SK-N-SH (cell line): ENCODE measurements around the gene TGFBR3. TPM values are rescaled to one million over a fixed set of nuclear protein-coding genes. Genes with fewer than 3 reads are reported as not detected.

Experiments
- CTCF ChIA-PET: fragments of 300-600, 350-600 bp; formaldehyde crosslinking; extraction: SDS; loops from one replicate; lab custom pipeline; 2021; lab: Yijun Ruan, JAX
- POLR2A ChIA-PET: fragments of 350-600 bp; sonication (Branson Sonifier 250); formaldehyde crosslinking; extraction: SDS; loops from one replicate; lab custom pipeline; 2020; ENCODE audit warnings: antibody characterized with exemption, inconsistent platforms; lab: Yijun Ruan, JAX
- DNase-seq: peaks from one replicate; pipeline ENCODE4 v3.0.0; 2012
- H2AFZ ChIP-seq: fragments of 200-600 bp; sonication (generic); 2 replicates; pipeline ENCODE4 v1.8.1; 2016; ENCODE audit warnings: antibody characterized with exemption, mild to moderate bottlenecking, low read depth
- H3F3A ChIP-seq: fragments of 200-600 bp; sonication (generic); replicated peaks from 2 replicates; pipeline ENCODE3; 2016; ENCODE audit warnings: antibody characterized with exemption, mild to moderate bottlenecking; ENCODE audit not compliant: insufficient read depth
- H3K27ac ChIP-seq, 2 experiments: fragments of 200-500 bp in 1 of 2; fragments of 200-600 bp in 1 of 2; sonication (Bioruptor generic) in 1 of 2; sonication (generic), shearing (Covaris generic) in 1 of 2; 2 replicates each; pipeline versions ENCODE4 v1.5.1 to v1.6.1; 2014 to 2016; ENCODE audit warnings: low read depth in 2 of 2, inconsistent platforms in 1 of 2, low read length in 1 of 2, mild to moderate bottlenecking in 1 of 2, mixed read lengths in 1 of 2
- H3K27me3 ChIP-seq: fragments of 200-600 bp; sonication (generic), shearing (Covaris generic); 2 replicates; pipeline ENCODE4 v1.6.1; 2016; ENCODE audit warnings: mixed run types; ENCODE audit not compliant: insufficient read depth
- H3K36me3 ChIP-seq, 2 experiments: fragments of 200-500 bp in 1 of 2; fragments of 200-600 bp in 1 of 2; sonication (Bioruptor generic) in 1 of 2; sonication (generic) in 1 of 2; replicated peaks in 1 of 2; 2 replicates each; pipeline versions ENCODE3 to v1.5.1; 2014 to 2016; ENCODE audit warnings: low read length in 1 of 2, mild to moderate bottlenecking in 1 of 2; ENCODE audit not compliant: insufficient read depth in 2 of 2, control insufficient read depth in 1 of 2
- H3K4me1 ChIP-seq, 2 experiments: fragments of 200-500 bp in 1 of 2; fragments of 200-600 bp in 1 of 2; sonication (Bioruptor generic) in 1 of 2; sonication (generic), shearing (Covaris generic) in 1 of 2; 2 replicates each; pipeline versions ENCODE4 v1.5.1 to v1.6.1; 2014 to 2016; ENCODE audit warnings: low read depth in 1 of 2, low read length in 1 of 2, mixed run types in 1 of 2; ENCODE audit not compliant: insufficient read depth in 2 of 2, control insufficient read depth in 1 of 2
- H3K4me2 ChIP-seq: fragments of 200-600 bp; sonication (generic), shearing (Covaris generic); 2 replicates; pipeline ENCODE4 v1.6.1; 2017; ENCODE audit warnings: mixed run types
- H3K4me3 ChIP-seq, 2 experiments: fragments of 200-500 bp in 1 of 2; fragments of 200-600 bp in 1 of 2; sonication (Bioruptor generic) in 1 of 2; sonication (generic), shearing (Covaris generic) in 1 of 2; 2 replicates each; pipeline versions ENCODE4 v1.5.1 to v1.8.1; 2014 to 2016; ENCODE audit warnings: low read depth in 2 of 2, inconsistent platforms in 1 of 2, low read length in 1 of 2, mild to moderate bottlenecking in 1 of 2, mixed read lengths in 1 of 2, moderate library complexity in 1 of 2
- H3K79me2 ChIP-seq: fragments of 200-600 bp; sonication (generic); 2 replicates; pipeline ENCODE4 v1.8.1; 2017; ENCODE audit warnings: mild to moderate bottlenecking; ENCODE audit not compliant: insufficient read depth
- H3K9ac ChIP-seq: fragments of 200-600 bp; sonication (generic); 2 replicates; pipeline ENCODE4 v1.6.1; 2017; ENCODE audit warnings: mixed run types
- H3K9me2 ChIP-seq: fragments of 200-600 bp; sonication (generic); 2 replicates; pipeline ENCODE4 v1.6.1; 2017; ENCODE audit warnings: mixed run types
- H3K9me3 ChIP-seq: fragments of 200-600 bp; sonication (generic); 2 replicates; pipeline ENCODE4 v1.6.1; 2017; ENCODE audit warnings: mixed run types, mild to moderate bottlenecking, moderate library complexity
- H4K20me1 ChIP-seq: fragments of 200-600 bp; sonication (generic); 2 replicates; pipeline ENCODE4 v1.6.1; 2017; ENCODE audit warnings: mild to moderate bottlenecking, mixed run types; ENCODE audit not compliant: insufficient read depth
- CHD2 ChIP-seq: fragments of 150-350 bp; IDR thresholded peaks from 2 replicates; pipeline ENCODE4 v1.6.1; 2018; ENCODE audit warnings: low read length; ENCODE audit not compliant: partially characterized antibody
- ELF1 ChIP-seq: IDR thresholded peaks from 2 replicates; pipeline ENCODE4 v1.4.0; 2012
- FOXJ3 ChIP-seq: sonication (generic); formaldehyde crosslinking; IDR thresholded peaks from 2 replicates; pipeline ENCODE4 v1.5.1; 2020; ENCODE audit warnings: mild to moderate bottlenecking, missing genetic modification reagents
- FOXM1 ChIP-seq: IDR thresholded peaks from 2 replicates; pipeline ENCODE4 v1.4.0; 2012; ENCODE audit warnings: low read depth, mild to moderate bottlenecking
- GABPA ChIP-seq: IDR thresholded peaks from 2 replicates; pipeline ENCODE4 v1.4.0; 2012; ENCODE audit warnings: low read depth, mild to moderate bottlenecking
- MEF2A ChIP-seq: IDR thresholded peaks from 2 replicates; pipeline ENCODE4 v1.4.0; 2012; ENCODE audit warnings: low read depth, borderline replicate concordance
- MXI1 ChIP-seq: IDR thresholded peaks from 2 replicates; pipeline ENCODE4 v1.6.1; 2012; ENCODE audit warnings: mild to moderate bottlenecking, low read depth, low read length, improper control_type of control experiment
- NRF1 ChIP-seq: IDR thresholded peaks from 2 replicates; pipeline ENCODE4 v1.6.1; 2012; ENCODE audit warnings: low read depth, mild to moderate bottlenecking, low read length
- POLR2AphosphoS5 ChIP-seq: IDR thresholded peaks from 2 replicates; pipeline ENCODE4 v1.6.1; 2012; ENCODE audit warnings: low read depth, low read length
- RAD21 ChIP-seq: IDR thresholded peaks from 2 replicates; pipeline ENCODE4 v1.6.1; 2012; ENCODE audit warnings: mild to moderate bottlenecking, low read length
- RFX5 ChIP-seq: IDR thresholded peaks from 2 replicates; pipeline ENCODE4 v1.6.1; 2012; ENCODE audit warnings: mild to moderate bottlenecking, improper control_type of control experiment, low read length
- SMC3 ChIP-seq: IDR thresholded peaks from 2 replicates; pipeline ENCODE4 v1.6.1; 2012; ENCODE audit warnings: low read depth, low read length, improper control_type of control experiment
- YY1 ChIP-seq: IDR thresholded peaks from 2 replicates; pipeline ENCODE4 v1.4.0; 2012; ENCODE audit warnings: low read depth, mild to moderate bottlenecking
- WGBS: methylation state at CpG from one replicate; pipeline ENCODE4 v1.1.6; 2017; ENCODE audit warnings: low lambda C conversion rate; 5-methylcytosine and 5-hydroxymethylcytosine counted together
- polyA plus RNA-seq, 3 experiments: library from polyadenylated mRNA; depleted of rRNA; stranded (reverse); fragments of >200 nt; gene quantifications; 2 replicates each; pipeline ENCODE4 v1.2.3, GENCODE V29; 2012
- TF ChIP-seq, protein P1 (sequence below): IDR thresholded peaks from 2 replicates; pipeline ENCODE4 v1.4.0; 2012; ENCODE audit warnings: low read depth, borderline replicate concordance
- TF ChIP-seq, protein P2 (sequence below): IDR thresholded peaks from 2 replicates; pipeline ENCODE4 v1.6.1; 2012; ENCODE audit warnings: mild to moderate bottlenecking, low read depth, low read length, moderate library complexity
- TF ChIP-seq, protein P3 (sequence below): IDR thresholded peaks from 2 replicates; pipeline ENCODE4 v1.4.0; 2012; ENCODE audit warnings: low read depth
- TF ChIP-seq, protein P4 (sequence below): fragments of 150-350 bp; IDR thresholded peaks from 2 replicates; pipeline ENCODE4 v1.6.1; 2016; ENCODE audit warnings: mild to moderate bottlenecking, low read depth, low read length
- TF ChIP-seq, protein P5 (sequence below): fragments of 200-600 bp; sonication (generic); IDR thresholded peaks from 2 replicates; pipeline ENCODE4 v1.6.1; 2017; ENCODE audit warnings: antibody characterized with exemption, mild to moderate bottlenecking, moderate library complexity

TGFBR3 gene
- polyA plus RNA-seq, 1 of the 3 experiments (the other 2 are of a cell fraction) = 0.07 TPM

DNA sequence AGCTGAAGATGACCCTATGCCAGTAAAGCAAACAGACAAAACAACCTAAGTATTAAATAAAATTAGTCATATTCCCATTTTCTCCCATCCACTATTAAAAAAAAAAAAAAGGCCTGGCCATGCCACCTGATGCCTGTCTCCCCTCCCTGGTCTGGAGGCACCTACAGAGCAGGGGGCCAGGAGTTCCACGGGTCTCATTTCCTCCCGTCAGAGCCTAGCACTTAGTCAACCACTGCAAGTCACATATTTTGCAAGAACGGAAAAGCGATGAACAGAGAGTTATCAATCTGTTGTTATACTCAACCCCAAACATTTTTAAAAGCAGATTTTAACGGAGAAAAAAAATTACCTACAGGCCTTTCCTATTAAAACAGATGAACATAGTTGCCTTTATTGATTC is 59.3 kb downstream of the TGFBR3 start:
- Histone ChIP-seq H3K4me2 (no peak overlapping the region), H3K4me1 (no peaks in the 10 kb centered on the region), H3K9ac (no peak overlapping the region), H3K36me3 (no peaks in the 10 kb centered on the region), H3K9me2 (no peaks in the 10 kb centered on the region), H3K4me3 (no peak overlapping the region), H4K20me1 (no peaks in the 10 kb centered on the region), H3K9me3 (no peaks in the 10 kb centered on the region), H3K27me3 (peaks cover 13% of the 10 kb centered on the region; the same call in 1 of the 2 replicates), H3K79me2 (no peaks in the 10 kb centered on the region), H2AFZ (no peak overlapping the region), H3F3A (no peaks in the 10 kb centered on the region), H3K27ac (no peak overlapping the region)
- DNase-seq = no peak
- ChIA-PET CTCF (no interaction called here), POLR2A (no interaction called here)
- 24% methylated on average over 5 of the region's 5 CpGs for WGBS
- TF ChIP-seq YY1 (no peak), MEF2A (no peak), RAD21 (no peak), CHD2 (no peak), RFX5 (no peak), GABPA (no peak), ELF1 (no peak), SMC3 (no peak), FOXJ3 (CRISPR knock-in tag) (no peak), FOXM1 (no peak), MXI1 (no peak), NRF1 (no peak), POLR2AphosphoS5 (no peak)
- TF ChIP-seq, protein P1, sequence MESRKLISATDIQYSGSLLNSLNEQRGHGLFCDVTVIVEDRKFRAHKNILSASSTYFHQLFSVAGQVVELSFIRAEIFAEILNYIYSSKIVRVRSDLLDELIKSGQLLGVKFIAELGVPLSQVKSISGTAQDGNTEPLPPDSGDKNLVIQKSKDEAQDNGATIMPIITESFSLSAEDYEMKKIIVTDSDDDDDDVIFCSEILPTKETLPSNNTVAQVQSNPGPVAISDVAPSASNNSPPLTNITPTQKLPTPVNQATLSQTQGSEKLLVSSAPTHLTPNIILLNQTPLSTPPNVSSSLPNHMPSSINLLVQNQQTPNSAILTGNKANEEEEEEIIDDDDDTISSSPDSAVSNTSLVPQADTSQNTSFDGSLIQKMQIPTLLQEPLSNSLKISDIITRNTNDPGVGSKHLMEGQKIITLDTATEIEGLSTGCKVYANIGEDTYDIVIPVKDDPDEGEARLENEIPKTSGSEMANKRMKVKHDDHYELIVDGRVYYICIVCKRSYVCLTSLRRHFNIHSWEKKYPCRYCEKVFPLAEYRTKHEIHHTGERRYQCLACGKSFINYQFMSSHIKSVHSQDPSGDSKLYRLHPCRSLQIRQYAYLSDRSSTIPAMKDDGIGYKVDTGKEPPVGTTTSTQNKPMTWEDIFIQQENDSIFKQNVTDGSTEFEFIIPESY = no peak
- TF ChIP-seq, protein P2, sequence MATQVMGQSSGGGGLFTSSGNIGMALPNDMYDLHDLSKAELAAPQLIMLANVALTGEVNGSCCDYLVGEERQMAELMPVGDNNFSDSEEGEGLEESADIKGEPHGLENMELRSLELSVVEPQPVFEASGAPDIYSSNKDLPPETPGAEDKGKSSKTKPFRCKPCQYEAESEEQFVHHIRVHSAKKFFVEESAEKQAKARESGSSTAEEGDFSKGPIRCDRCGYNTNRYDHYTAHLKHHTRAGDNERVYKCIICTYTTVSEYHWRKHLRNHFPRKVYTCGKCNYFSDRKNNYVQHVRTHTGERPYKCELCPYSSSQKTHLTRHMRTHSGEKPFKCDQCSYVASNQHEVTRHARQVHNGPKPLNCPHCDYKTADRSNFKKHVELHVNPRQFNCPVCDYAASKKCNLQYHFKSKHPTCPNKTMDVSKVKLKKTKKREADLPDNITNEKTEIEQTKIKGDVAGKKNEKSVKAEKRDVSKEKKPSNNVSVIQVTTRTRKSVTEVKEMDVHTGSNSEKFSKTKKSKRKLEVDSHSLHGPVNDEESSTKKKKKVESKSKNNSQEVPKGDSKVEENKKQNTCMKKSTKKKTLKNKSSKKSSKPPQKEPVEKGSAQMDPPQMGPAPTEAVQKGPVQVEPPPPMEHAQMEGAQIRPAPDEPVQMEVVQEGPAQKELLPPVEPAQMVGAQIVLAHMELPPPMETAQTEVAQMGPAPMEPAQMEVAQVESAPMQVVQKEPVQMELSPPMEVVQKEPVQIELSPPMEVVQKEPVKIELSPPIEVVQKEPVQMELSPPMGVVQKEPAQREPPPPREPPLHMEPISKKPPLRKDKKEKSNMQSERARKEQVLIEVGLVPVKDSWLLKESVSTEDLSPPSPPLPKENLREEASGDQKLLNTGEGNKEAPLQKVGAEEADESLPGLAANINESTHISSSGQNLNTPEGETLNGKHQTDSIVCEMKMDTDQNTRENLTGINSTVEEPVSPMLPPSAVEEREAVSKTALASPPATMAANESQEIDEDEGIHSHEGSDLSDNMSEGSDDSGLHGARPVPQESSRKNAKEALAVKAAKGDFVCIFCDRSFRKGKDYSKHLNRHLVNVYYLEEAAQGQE = no peak
- TF ChIP-seq, protein P3, sequence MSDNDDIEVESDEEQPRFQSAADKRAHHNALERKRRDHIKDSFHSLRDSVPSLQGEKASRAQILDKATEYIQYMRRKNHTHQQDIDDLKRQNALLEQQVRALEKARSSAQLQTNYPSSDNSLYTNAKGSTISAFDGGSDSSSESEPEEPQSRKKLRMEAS = no peak
- TF ChIP-seq, protein P4, sequence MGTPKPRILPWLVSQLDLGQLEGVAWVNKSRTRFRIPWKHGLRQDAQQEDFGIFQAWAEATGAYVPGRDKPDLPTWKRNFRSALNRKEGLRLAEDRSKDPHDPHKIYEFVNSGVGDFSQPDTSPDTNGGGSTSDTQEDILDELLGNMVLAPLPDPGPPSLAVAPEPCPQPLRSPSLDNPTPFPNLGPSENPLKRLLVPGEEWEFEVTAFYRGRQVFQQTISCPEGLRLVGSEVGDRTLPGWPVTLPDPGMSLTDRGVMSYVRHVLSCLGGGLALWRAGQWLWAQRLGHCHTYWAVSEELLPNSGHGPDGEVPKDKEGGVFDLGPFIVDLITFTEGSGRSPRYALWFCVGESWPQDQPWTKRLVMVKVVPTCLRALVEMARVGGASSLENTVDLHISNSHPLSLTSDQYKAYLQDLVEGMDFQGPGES = no peak
- TF ChIP-seq, protein P5, sequence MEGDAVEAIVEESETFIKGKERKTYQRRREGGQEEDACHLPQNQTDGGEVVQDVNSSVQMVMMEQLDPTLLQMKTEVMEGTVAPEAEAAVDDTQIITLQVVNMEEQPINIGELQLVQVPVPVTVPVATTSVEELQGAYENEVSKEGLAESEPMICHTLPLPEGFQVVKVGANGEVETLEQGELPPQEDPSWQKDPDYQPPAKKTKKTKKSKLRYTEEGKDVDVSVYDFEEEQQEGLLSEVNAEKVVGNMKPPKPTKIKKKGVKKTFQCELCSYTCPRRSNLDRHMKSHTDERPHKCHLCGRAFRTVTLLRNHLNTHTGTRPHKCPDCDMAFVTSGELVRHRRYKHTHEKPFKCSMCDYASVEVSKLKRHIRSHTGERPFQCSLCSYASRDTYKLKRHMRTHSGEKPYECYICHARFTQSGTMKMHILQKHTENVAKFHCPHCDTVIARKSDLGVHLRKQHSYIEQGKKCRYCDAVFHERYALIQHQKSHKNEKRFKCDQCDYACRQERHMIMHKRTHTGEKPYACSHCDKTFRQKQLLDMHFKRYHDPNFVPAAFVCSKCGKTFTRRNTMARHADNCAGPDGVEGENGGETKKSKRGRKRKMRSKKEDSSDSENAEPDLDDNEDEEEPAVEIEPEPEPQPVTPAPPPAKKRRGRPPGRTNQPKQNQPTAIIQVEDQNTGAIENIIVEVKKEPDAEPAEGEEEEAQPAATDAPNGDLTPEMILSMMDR = no peak
